A673 (cell line): Measurements from ENCODE around the gene NRGN. TPM values are rescaled to one million over a fixed set of nuclear protein-coding genes. Genes with fewer than 3 reads are reported as not detected.

ENCODE experiments used
- BruUV-seq: library from RNA; stranded (reverse); fragments of 400-500 nt; replicated peaks from 2 replicates; lab custom pipeline; 2021; lab: Mats Ljungman, UMichigan
- CTCF ChIA-PET: fragments of 300-600 bp; sonication (Branson Sonifier 250); formaldehyde crosslinking; loops from one replicate; lab custom pipeline; 2022; ENCODE audit warnings: antibody characterized with exemption; lab: Charles Lee
- POLR2A ChIA-PET: fragments of 300-600 bp; sonication (Branson Sonifier 250); formaldehyde crosslinking; loops from one replicate; lab custom pipeline; 2022; ENCODE audit warnings: antibody characterized with exemption; ENCODE audit not compliant: low non-redundant PET; lab: Charles Lee
- DNase-seq: peaks from one replicate; pipeline ENCODE4 v3.0.0-alpha.2; 2015; ENCODE audit warnings: low spot score
- H3K27ac ChIP-seq: fragments of 200-600 bp; sonication (generic); 2 replicates; pipeline ENCODE4 v1.5.1; 2016; ENCODE audit warnings: mixed run types, low read depth, mild to moderate bottlenecking, mixed read lengths, antibody characterized with exemption, low read length; ENCODE audit not compliant: poor library complexity, severe bottlenecking
- H3K27me3 ChIP-seq: fragments of 200-600 bp; sonication (generic); replicated peaks from 2 replicates; pipeline ENCODE4 v1.6.1; 2017; ENCODE audit warnings: mixed run types, low read depth, mild to moderate bottlenecking, mixed read lengths, antibody characterized with exemption, low read length; ENCODE audit not compliant: insufficient read depth, poor library complexity
- H3K36me3 ChIP-seq: fragments of 200-600 bp; sonication (generic); 2 replicates; pipeline ENCODE4 v1.6.1; 2016; ENCODE audit warnings: mixed run types, mild to moderate bottlenecking, mixed read lengths, antibody characterized with exemption, low read length; ENCODE audit not compliant: insufficient read depth, poor library complexity, severe bottlenecking
- H3K4me1 ChIP-seq: fragments of 200-600 bp; sonication (generic); 2 replicates; pipeline ENCODE4 v1.6.1; 2017; ENCODE audit warnings: mixed run types, mild to moderate bottlenecking, mixed read lengths, antibody characterized with exemption, low read length; ENCODE audit not compliant: insufficient read depth, poor library complexity, severe bottlenecking
- H3K4me3 ChIP-seq: fragments of 200-600 bp; sonication (generic); 2 replicates; pipeline ENCODE4 v1.5.1; 2016; ENCODE audit warnings: low read depth, mixed run types, mild to moderate bottlenecking, mixed read lengths, low read length; ENCODE audit not compliant: poor library complexity, severe bottlenecking
- H3K9me3 ChIP-seq: fragments of 200-600 bp; sonication (generic); 2 replicates; pipeline ENCODE4 v1.6.1; 2016; ENCODE audit warnings: mixed run types, low read depth, mild to moderate bottlenecking, mixed read lengths, antibody characterized with exemption, low read length; ENCODE audit not compliant: poor library complexity, severe bottlenecking
- CTCF ChIP-seq: fragments of 300-800, 200-600 bp; sonication (generic); conservative IDR thresholded peaks from 2 replicates; pipeline ENCODE4 v1.5.1; 2017; ENCODE audit warnings: low read depth, mild to moderate bottlenecking, antibody characterized with exemption, low read length, moderate library complexity, mixed read lengths
- EZH2 ChIP-seq: fragments of 200-600 bp; sonication (generic); IDR thresholded peaks from 2 replicates; pipeline ENCODE4 v1.6.1; 2017; ENCODE audit warnings: borderline replicate concordance, low read depth, mild to moderate bottlenecking, mixed read lengths, antibody characterized with exemption, low read length; ENCODE audit not compliant: poor library complexity, severe bottlenecking
- intact Hi-C: fragments of 100-400 bp; cut with micrococcal nuclease; formaldehyde crosslinking; loops from one replicate; pipeline ENCODE4 v1.10.0; 2022; ENCODE audit not compliant: unreplicated experiment
- total RNA-seq: library from RNA; stranded (reverse); gene quantifications from 2 replicates; pipeline ENCODE4 v1.2.3, GENCODE V29; 2021

NRGN gene
- total RNA-seq, 1 experiment from 2014 or later, result 38.1 TPM

GRCh38 chr11:124742555-124742954 lies 2.8 kb downstream of the NRGN start:
- H3K4me1 ChIP-seq, result peaks cover 32% of the 10 kb centered on the region
- H3K36me3 ChIP-seq, result no peaks in the 10 kb centered on the region
- no TSS peak for BruUV-seq
- intact Hi-C loops, result no loop called here
- TF ChIP-seq EZH2 (no peak), CTCF (no peak)
- DNase-seq, result no peak
- H3K4me3 ChIP-seq, result no peak overlapping the region
- H3K27ac ChIP-seq, result no peak overlapping the region
- no peaks in the 10 kb centered on the region for H3K27me3 ChIP-seq
- CTCF ChIA-PET, result no interaction called here
- POLR2A ChIA-PET, result no interaction called here
- no peaks in the 10 kb centered on the region for H3K9me3 ChIP-seq

- H3K27ac ChIP-seq, result no peak overlapping the region
- CTCF ChIA-PET, result no interaction called here
- H3K9me3 ChIP-seq, result no peaks in the 10 kb centered on the region
- peaks cover 32% of the 10 kb centered on the region for H3K4me1 ChIP-seq
- intact Hi-C loops, result no loop called here
- DNase-seq, result no peak
- H3K4me3 ChIP-seq, result no peak overlapping the region
- TF ChIP-seq CTCF (no peak), EZH2 (no peak)
- no TSS peak for BruUV-seq
- POLR2A ChIA-PET, result no interaction called here
- H3K27me3 ChIP-seq, result no peaks in the 10 kb centered on the region
- no peaks in the 10 kb centered on the region for H3K36me3 ChIP-seq
Measured at GRCh38 chr11:124743050-124743449, 3.3 kb downstream of the NRGN start.

- ChIA-PET CTCF (interaction anchor here (0.9 to 1.6 kb wide), 2 partner anchors 53 to 76 kb away, joined by 4 to 6 read pairs; no protein-coding TSS in a partner anchor), POLR2A (no interaction called here)
- no TSS peak for BruUV-seq
- no peaks in the 10 kb centered on the region for H3K9me3 ChIP-seq
- intact Hi-C loops, result no loop called here
- DNase-seq, result no peak
- H3K27me3 ChIP-seq, result no peaks in the 10 kb centered on the region
- peaks cover 27% of the 10 kb centered on the region for H3K4me1 ChIP-seq
- peak overlapping the region; percentile 48 for H3K4me3 ChIP-seq
- H3K36me3 ChIP-seq, result no peaks in the 10 kb centered on the region
- TF ChIP-seq CTCF (no peak), EZH2 (no peak)
- no peak overlapping the region for H3K27ac ChIP-seq
Measured at GRCh38 chr11:124745270-124745834, 5.6 kb downstream of the NRGN start.
